HG03159 (cell line): Measurements from ENCODE around the gene ACO1.

Source experiments
- ATAC-seq: cut with Tn5 transposase; IDR thresholded peaks from one replicate; pipeline ENCODE4 v1.9.1; 2021; ENCODE audit warnings: mild to moderate bottlenecking, moderate library complexity; ENCODE audit not compliant: unreplicated experiment

Gene ACO1

GRCh38 chr9:32414856-32415255 is 30.4 kb downstream of the ACO1 start:
- ATAC-seq, result no peak

- ATAC-seq, result no peak
Observed at GRCh38 chr9:32419921-32420320, 35.5 kb downstream of the ACO1 start.

GRCh38 chr9:32422237-32422806 is 37.9 kb downstream of the ACO1 start:
- no peak for ATAC-seq

- no peak for ATAC-seq
Observed at GRCh38 chr9:32423371-32423770, 38.9 kb downstream of the ACO1 start.

GRCh38 chr9:32424616-32425015 is 40.2 kb downstream of the ACO1 start:
- no peak for ATAC-seq

GRCh38 chr9:32426278-32426939 is 42.0 kb downstream of the ACO1 start:
- ATAC-seq, result no peak

GRCh38 chr9:32427111-32427873 is 42.8 kb downstream of the ACO1 start:
- no peak for ATAC-seq

- no peak for ATAC-seq
Observed at GRCh38 chr9:32430720-32431119, 46.3 kb downstream of the ACO1 start.

- ATAC-seq, result no peak
Observed at GRCh38 chr9:32431196-32431595, 46.8 kb downstream of the ACO1 start.

GRCh38 chr9:32431940-32432555 is 47.6 kb downstream of the ACO1 start:
- ATAC-seq, result no peak

- ATAC-seq, result no peak
Observed at GRCh38 chr9:32434892-32435291, 50.4 kb downstream of the ACO1 start.

GRCh38 chr9:32441678-32442077 is 57.2 kb downstream of the ACO1 start:
- ATAC-seq, result no peak

- no peak for ATAC-seq
Observed at GRCh38 chr9:32442433-32442832, 58.0 kb downstream of the ACO1 start.

GRCh38 chr9:32449969-32450368 is 65.5 kb downstream of the ACO1 start:
- no peak for ATAC-seq

- no peak for ATAC-seq
Observed at GRCh38 chr9:32454280-32454679, 69.8 kb downstream of the ACO1 start.

GRCh38 chr9:32455738-32456137 is 71.3 kb downstream of the ACO1 start:
- no peak for ATAC-seq

- no peak for ATAC-seq
Observed at GRCh38 chr9:32456564-32456963, 72.1 kb downstream of the ACO1 start.

GRCh38 chr9:32463500-32464293 is 79.3 kb downstream of the ACO1 start:
- ATAC-seq, result no peak

- no peak for ATAC-seq
Observed at GRCh38 chr9:32468740-32469139, 84.3 kb downstream of the ACO1 start.

GRCh38 chr9:32472344-32472743 is 87.9 kb downstream of the ACO1 start:
- no peak for ATAC-seq

- no peak for ATAC-seq
Observed at GRCh38 chr9:32483343-32483742, 98.9 kb downstream of the ACO1 start.
